Effector CD4-positive, alpha-beta T cell (primary cell): Measurements from ENCODE around the gene SBSN.
"Not testable (repeated sequence)": the region's sequence is repeated elsewhere in the genome, so short reads cannot be mapped to it uniquely, and the experiment has no call there.

ENCODE experiments used
- DNase-seq: peaks from one replicate; pipeline ENCODE4 v3.0.0-alpha.2; 2020

SBSN gene

DNA sequence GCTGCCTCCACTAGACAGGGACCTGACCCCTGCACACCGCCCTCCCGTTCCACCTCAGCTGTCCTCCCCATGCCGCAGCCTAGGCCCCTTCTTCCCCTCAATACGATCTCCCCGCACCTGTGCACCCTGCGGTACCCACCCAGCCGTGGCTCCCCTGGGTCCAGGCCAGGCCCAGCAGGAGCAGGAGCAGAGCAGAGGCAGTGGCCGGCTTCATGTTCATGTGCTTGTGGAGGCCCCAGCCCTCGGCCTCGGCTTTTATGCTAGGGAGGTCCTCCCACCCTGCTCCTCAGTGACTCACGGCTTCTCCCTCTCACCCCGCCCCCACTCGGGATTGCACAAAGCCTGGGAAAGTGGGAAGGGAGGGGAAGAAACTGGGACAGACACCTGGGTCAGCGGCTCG lies 26.4 kb downstream of the SBSN start:
- no peak for DNase-seq

DNA sequence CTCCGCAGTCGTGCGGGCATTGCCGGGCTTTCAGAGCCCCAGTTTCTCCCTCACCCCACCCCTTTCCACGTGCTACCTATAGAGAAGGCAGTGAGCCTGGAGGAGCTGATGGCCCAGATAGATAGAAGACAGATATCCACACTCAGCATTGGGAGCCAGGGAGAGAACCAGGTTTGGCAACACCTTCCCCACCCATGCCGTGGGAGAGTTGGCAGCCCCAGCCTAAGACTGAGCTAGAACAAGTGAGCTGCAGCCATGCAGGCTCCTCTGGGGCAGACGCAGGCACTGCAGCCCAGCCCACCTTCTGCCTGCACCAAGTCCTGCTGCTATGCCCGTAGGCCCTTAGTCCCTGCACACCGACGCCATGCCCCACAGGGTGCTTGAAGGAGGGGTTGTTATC lies 27.5 kb downstream of the SBSN start:
- no peak for DNase-seq

DNA sequence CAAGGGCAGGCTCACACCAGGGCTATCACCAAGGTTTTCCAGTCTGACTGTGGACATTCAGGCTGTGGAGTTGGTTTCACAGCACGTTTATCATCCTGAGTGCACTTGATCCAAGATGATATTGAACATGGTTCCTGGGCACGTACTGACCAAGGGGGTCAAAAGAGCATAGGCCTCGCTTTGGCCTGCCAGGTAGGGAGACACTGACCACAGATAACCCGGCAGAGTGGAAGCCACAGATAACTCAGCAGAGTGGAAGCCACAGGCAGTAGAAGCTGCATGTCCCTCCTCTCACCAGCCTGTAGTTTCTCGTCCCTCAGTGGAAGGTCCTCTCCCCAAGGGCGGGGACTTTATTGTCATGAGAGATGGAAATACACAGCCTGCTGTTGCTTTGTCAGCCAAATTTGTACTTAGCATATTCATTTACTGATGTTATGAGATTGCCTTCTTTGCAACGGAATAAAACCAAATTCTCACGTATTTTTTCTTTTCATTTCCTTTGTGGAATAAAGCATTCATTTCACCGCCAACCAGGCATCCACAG lies 29.1 kb downstream of the SBSN start:
- no peak for DNase-seq

DNA sequence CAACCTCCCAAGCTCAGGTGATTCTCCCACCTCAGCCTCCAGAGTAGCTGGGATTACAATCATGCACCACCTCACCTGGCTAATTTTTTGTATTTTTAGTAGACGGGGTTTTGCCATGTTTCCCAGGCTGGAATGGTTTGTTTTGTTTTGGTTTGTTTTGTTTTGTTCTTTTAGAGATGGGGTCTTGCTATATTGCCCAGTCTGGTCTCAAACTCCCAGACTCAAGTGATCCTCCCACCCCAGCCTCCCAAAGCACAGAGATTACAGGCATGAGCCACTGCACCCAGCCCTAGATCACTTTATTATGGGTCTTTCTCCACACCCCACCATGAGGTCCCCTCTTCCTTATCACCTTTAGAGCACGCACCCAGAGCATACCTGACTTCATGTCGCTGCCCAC lies 29.9 kb downstream of the SBSN start:
- no peak for DNase-seq

DNA sequence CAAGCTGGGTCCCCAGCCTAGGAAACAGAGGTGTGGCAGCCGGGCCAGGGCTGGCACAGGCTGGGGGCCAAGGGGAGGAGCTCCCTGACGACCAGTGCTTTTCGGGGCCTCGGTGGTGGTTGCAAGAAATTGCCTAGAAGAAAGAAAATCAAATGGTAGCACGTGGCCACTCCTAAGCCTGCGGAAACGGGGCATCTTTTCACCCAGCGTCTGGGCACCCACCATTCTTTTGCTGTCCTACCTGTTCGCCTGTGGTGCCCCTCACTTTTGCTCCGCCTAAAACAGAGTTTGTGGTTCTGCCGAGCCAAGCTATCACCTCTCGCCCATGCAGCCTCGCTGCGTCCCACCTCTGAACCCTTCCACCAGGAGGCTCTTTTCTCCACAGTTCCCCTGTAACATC lies 30.7 kb downstream of the SBSN start:
- DNase-seq, result no peak

DNA sequence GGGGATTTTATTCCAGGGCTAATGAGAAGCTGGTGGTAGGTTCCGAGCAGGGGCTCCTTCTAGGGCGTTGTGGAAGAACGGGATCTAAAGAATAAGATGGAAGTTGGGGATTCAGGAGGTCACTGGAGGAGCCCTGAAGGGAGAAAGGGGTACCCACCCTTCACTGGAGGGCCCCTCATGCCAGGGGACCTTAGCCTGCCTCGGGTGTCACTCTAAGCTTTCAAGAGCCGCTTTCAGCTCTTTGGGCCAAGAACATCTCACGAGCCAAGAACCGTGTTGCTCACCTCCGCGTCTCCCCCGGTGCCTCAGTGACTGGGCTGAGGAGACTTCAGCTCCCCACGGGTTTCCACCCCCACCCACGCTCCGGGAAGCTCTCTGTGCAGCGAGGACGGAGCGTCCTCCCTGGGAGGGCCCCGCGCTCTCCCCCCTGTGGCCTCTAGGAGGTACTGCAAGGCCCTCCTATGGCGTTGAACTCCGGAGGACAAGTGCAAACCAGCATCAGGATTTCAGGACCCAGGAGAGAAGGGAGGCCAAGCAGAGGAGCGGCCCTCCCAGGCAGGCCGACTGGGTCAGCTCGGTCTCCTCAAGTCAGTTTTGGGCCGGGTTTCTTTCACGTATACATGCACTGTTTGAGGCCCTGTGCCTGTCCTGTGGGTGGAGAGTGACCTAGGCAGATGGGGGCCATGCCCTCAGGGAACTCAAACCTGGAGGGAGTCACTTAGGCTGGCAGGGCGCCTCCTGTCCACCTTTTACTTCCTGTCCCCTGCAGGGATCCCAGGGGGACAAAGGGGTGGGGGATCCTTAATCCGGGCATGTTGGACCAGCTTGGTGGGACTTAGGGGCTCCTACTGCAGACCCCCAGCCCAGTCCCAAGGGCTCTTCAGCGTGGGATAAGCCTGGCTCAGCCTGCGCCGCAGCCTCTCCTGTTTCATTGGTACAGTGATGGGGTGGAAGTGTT lies 32.7 kb downstream of the SBSN start:
- DNase-seq, result peak; percentile 51

- no peak for DNase-seq
Measured at GRCh38 chr19:35493971-35494370, 34.1 kb downstream of the SBSN start.

DNA sequence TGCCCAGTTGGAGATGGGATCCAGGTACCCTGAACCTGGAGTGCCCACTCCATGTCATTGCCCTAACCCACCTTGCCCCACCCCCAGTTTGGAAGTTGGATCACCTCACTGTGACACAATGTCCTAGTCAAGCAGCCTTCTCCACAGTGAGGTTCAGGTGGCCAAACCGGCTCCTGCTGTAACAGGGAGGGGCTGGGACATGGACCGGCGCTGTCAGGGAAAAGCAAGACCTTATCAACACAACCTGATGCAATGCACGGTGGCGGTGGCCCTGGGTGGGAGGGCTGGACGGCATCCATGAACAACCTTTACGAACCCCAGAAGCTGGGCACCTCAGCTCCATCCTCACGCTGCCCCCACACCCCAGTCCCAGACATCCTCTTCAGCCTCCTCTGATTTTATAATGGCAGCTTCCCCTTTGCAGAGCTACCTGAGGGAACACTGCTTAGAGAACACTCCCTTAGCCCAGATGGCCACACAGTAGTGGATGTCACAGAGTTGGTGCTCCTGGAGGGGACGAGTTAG lies 36.2 kb downstream of the SBSN start:
- DNase-seq, result no peak

DNA sequence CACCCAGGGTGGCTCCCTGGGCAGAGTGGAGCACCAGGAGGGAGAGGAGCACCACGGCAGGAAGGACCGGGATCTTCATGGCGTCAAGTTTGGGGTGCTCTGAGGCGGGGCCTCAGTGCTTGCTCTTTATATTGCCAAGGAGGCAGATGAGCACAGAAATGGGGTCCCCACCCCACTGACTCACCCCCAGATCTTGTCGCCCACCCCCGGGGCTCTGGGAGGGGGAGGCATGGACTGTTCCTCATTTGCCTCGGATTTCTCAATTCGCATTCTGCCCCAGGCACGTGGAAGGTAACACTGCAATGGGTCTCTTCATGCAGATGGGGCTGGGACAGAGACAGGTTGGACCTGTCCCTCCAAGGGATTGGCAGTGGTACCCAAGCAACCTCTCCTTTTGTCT lies 37.7 kb downstream of the SBSN start, which contains the start of gene KRTDAP:
KRTDAP (minus strand) TSS at position 101 of the 400 bp plus-strand sequence; CDS start at position 79, 22 bp downstream.
- no peak for DNase-seq

GRCh38 chr19:35488677-35489076 lies 39.4 kb downstream of the SBSN start:
- DNase-seq, result no peak

- no peak for DNase-seq
Measured at GRCh38 chr19:35487656-35488182, 40.4 kb downstream of the SBSN start.

GRCh38 chr19:35486268-35486708 lies 41.8 kb downstream of the SBSN start:
- DNase-seq, result no peak

- no peak for DNase-seq
Measured at GRCh38 chr19:35484252-35485036, 43.7 kb downstream of the SBSN start.

DNA sequence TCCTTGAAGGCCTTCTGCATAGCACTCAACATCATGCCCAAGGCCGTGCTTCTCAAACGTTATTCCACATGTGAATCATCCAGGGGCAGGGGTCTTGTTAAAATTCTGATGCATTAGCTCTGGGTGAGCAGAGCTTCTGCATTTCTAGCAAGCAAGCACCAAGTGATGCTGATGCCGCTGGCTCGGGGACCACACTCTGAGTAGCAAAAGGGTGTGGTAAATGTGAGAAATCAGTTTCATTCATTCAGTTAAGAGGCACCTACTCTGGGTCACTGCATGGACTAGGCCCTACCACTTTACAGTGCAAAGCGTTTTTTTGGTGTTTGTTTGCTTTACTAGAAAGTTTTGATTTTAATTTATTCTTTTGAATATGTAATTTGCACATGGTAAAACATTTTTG lies 45.0 kb downstream of the SBSN start:
- no peak for DNase-seq

GRCh38 chr19:35478794-35479677 lies 49.1 kb downstream of the SBSN start:
- DNase-seq, result no peak

GRCh38 chr19:35476149-35476548 lies 52.0 kb downstream of the SBSN start:
- DNase-seq, result no peak

- not testable (repeated sequence) for DNase-seq
Measured at GRCh38 chr19:35474594-35474993, 53.5 kb downstream of the SBSN start.

GRCh38 chr19:35474104-35474503 lies 54.0 kb downstream of the SBSN start:
- no peak for DNase-seq
